ENCODE results near the gene PCED1A.

PCED1A gene

DNA sequence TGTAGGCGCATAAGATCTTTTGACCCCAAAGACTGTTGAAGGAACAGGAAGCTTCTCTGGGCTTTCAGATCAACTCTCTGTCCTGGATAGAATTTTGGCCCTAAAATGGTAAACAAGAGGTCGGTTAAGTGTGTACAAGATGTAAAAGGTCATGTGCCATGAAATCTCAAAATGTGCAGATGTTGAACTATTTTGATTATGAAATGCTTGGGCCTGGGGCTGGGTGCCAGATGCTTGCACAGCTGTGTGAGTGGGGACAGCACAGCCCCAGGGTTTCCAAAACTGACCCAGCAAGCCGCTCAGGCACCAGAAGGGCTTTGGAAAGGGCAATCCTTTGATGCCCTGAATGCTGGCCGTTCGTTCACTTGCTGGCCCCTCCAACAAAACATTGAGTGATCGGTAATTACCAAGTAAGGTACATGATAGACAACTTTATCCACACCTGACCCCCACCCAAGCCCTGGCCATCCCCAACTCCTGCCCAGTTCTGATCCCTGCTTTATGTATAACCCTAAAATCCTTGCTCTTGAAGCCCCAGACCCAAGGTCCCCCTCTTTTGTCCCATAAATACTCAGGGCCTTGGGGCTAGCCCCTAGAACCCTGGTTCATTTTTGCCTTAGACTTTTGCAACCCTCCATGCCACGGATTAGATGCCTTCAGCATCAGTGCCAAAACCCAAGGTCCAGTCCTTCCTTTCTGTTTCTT lies 22.4 kb downstream of the PCED1A start:
- no peak for TF ChIP-seq CTCF (IDR thresholded peaks at IDR 0.05; ENCODE audit: low read length, missing control alignments)
- DNase-seq (ENCODE audit: low read depth), result no peak
- no peak overlapping the region for H3K4me3 ChIP-seq (replicated peaks; ENCODE audit: low read depth, low read length)

DNA sequence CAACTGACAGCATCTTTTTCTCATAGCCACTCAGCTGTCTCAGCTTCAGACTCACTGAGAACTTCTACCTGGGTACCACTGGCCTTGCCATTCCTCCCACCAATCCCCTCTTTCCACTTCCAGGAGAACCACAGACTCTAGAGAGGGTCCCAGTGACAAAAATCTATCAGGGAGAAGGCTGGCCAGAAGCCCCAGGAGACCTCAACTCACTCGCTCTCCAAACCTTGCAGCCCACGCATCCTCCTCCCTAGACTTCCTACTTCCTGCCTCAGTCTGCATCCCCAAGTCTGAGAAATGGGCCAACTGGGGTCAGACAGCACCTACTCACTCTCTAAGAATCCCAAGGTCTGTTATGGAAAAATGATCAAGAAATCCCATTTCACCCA lies 23.1 kb downstream of the PCED1A start:
- DNase-seq (ENCODE audit: low read depth), result no peak
- TF ChIP-seq CTCF (IDR thresholded peaks at IDR 0.05; ENCODE audit: low read length, missing control alignments), result no peak
- no peak overlapping the region for H3K4me3 ChIP-seq (replicated peaks; ENCODE audit: low read depth, low read length)

- no peak overlapping the region for H3K4me3 ChIP-seq (replicated peaks; ENCODE audit: low read depth, low read length)
- no peak for DNase-seq (ENCODE audit: low read depth)
- TF ChIP-seq CTCF (IDR thresholded peaks at IDR 0.05; ENCODE audit: low read length, missing control alignments), result no peak
Observed at GRCh38 chr20:2816583-2817340, 23.7 kb downstream of the PCED1A start.

- H3K4me3 ChIP-seq (replicated peaks; ENCODE audit: low read depth, low read length), result no peak within 1 kb of the TSS
- TF ChIP-seq CTCF (IDR thresholded peaks at IDR 0.05; ENCODE audit: low read length, missing control alignments), result no peak
- no peak for DNase-seq (ENCODE audit: low read depth)
Observed at GRCh38 chr20:2816030-2816582, 24.3 kb downstream of the PCED1A start, which contains the start of gene TMEM239. TSS of gene TMEM239 (plus strand) at chr20:2816364. CDS start at chr20:2816555, 191 bp downstream.

DNA sequence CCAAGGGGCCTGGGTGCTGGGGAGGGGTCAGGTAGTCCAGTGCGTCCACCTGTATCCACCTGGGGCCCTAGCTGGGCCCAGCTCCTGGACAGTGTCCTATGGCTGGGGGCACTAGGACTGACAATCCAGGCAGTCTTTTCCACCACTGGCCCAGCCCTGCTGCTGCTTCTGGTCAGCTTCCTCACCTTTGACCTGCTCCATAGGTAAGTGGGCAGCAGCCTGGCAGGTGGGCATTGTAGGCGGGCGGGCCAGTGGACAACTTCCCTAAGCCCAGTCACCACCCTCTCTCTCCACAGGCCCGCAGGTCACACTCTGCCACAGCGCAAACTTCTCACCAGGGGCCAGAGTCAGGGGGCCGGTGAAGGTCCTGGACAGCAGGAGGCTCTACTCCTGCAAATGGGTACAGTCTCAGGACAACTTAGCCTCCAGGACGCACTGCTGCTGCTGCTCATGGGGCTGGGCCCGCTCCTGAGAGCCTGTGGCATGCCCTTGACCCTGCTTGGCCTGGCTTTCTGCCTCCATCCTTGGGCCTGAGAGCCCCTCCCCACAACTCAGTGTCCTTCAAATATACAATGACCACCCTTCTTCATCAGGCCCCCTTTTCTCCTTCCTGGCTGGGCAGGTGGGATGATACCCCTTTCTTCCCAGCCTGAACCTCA lies 25.1 kb downstream of the PCED1A start:
- DNase-seq (ENCODE audit: low read depth), result no peak
- TF ChIP-seq CTCF (IDR thresholded peaks at IDR 0.05; ENCODE audit: low read length, missing control alignments), result no peak

GRCh38 chr20:2814587-2815051 lies 25.8 kb downstream of the PCED1A start, which contains the start of gene C20orf141:
TSS of gene C20orf141 (plus strand) at chr20:2814987. CDS start at chr20:2815185, 198 bp downstream.
- no peak for TF ChIP-seq CTCF (IDR thresholded peaks at IDR 0.05; ENCODE audit: low read length, missing control alignments)
- DNase-seq (ENCODE audit: low read depth), result peak; percentile 97
- H3K4me3 ChIP-seq (replicated peaks; ENCODE audit: low read depth, low read length), result no peak within 1 kb of the TSS

More for the DNA sequence above, 25.1 kb downstream of the PCED1A start:
- H3K4me3 ChIP-seq (replicated peaks; ENCODE audit: low read depth, low read length), result no peak overlapping the region

Measured in fibroblast of pulmonary artery (primary cell).